Naive thymus-derived CD8-positive, alpha-beta T cell (primary cell): ENCODE measurements around the gene MLXIP. TPM values are rescaled to one million over a fixed set of nuclear protein-coding genes. Genes with fewer than 3 reads are reported as not detected.
A peak's percentile ranks its signal among the peaks of the same experiment; 100 is the strongest.

Experiments used
- ATAC-seq, 2 donors: fragments of 150-1000 bp; cut with Tn5 transposase in 1 of 2; sonication (Bioruptor Pico), chemical (Tn5 transposase) in 1 of 2; 1 replicate in 1 of 2; 2 replicates in 1 of 2; pipeline ENCODE4 v1.10.0; 2021; ENCODE audit warnings: mild to moderate bottlenecking in 2 of 2, moderate library complexity in 2 of 2
- POLR2A ChIA-PET: fragments of 350-600 bp; sonication (Branson Sonifier 250); formaldehyde crosslinking; loops from one replicate; lab custom pipeline; 2021; ENCODE audit warnings: antibody characterized with exemption; lab: Charles Lee
- DNase-seq, 10 donors: peaks; one replicate each; pipeline versions ENCODE4 v3.0.0 to v3.0.0-alpha.2; 2020 to 2022
- H3K27ac Mint-ChIP-seq, 10 donors: one replicate each; pipeline ENCODE4 v1.8.0; 2020 to 2022; ENCODE audit warnings: mild to moderate bottlenecking in 10 of 10, mixed read lengths in 10 of 10, moderate library complexity in 4 of 10, inconsistent platforms in 1 of 10
- H3K27me3 Mint-ChIP-seq, 5 donors: one replicate each; pipeline ENCODE4 v1.8.0; 2021 to 2022; ENCODE audit warnings: mixed read lengths in 5 of 5
- H3K36me3 Mint-ChIP-seq, 3 donors: one replicate each; pipeline ENCODE4 v1.8.0; 2020 to 2022; ENCODE audit warnings: mixed read lengths in 3 of 3, mild to moderate bottlenecking in 2 of 3, inconsistent platforms in 1 of 3
- H3K4me1 Mint-ChIP-seq, 4 donors: one replicate each; pipeline ENCODE4 v1.8.0; 2021 to 2022; ENCODE audit warnings: mixed read lengths in 4 of 4
- H3K4me3 Mint-ChIP-seq, 10 donors: one replicate each; pipeline ENCODE4 v1.8.0; 2020 to 2022; ENCODE audit warnings: mild to moderate bottlenecking in 10 of 10, mixed read lengths in 10 of 10, moderate library complexity in 6 of 10, inconsistent platforms in 1 of 10
- H3K9me3 Mint-ChIP-seq, 9 donors: one replicate each; pipeline ENCODE4 v1.8.0; 2020 to 2022; ENCODE audit warnings: mixed read lengths in 9 of 9, mild to moderate bottlenecking in 3 of 9, inconsistent platforms in 1 of 9, moderate library complexity in 1 of 9
- polyA plus RNA-seq, 3 donors: library from polyadenylated mRNA; unstranded; fragments of 300-500 nt; fragmentation: Illumina TruSeq; gene quantifications; one replicate each; pipeline ENCODE4 v1.2.3, GENCODE V29; 2021
- total RNA-seq, 8 experiments: library from RNA in 2 of 8; stranded (reverse) in 2 of 8; gene quantifications; one replicate each; pipeline ENCODE4 v1.2.3 and lab custom pipeline; 2021 to 2026

The MLXIP gene
- total and polyA plus RNA-seq, 5 experiments from 2014 or later = 17.3 to 165 (median 43.3) TPM

DNA sequence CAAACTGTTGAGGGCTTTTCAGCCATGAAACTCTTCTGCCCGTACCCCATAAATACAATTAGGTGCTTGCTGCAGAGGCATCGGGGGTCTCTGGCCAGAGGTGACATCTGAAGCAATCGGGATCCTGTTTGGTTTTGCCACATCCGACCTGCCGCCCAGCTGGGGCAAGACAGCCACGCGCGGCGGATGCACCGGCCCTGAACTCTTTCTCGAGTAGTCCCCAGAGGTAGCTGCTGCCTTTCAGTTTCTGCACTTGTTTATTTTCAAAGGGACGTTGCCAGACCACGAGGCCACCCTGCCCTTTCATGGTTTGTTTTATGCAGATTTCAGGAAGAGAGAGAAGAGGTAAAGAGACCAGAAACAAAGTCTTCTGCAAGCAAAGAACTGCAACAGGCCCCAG lies 10.6 kb upstream of the MLXIP start:
- DNase-seq = peak in 8 of 10 donors; percentile 24 to 72 (median 50)
- Mint-ChIP-seq H3K27ac (peak overlapping the region; percentile 44 to 94 (median 81)), H3K4me1 (peaks cover 21 to 39% (median 34%) of the 10 kb centered on the region in 4 donors), H3K4me3 (peak overlapping the region; percentile 64 to 86 (median 81)), H3K27me3 (no peaks in the 10 kb centered on the region), H3K36me3 (no peaks in the 10 kb centered on the region), H3K9me3 (no peaks in the 10 kb centered on the region)
- peak; percentile 80 to 82 for ATAC-seq
- POLR2A ChIA-PET = interaction anchor here (0.8 to 4.2 kb wide), 8 partner anchors 9 to 229 kb away, joined by 3 to 30 read pairs (median 8); partner anchors contain the start of gene MLXIP

GRCh38 chr12:122072031-122072970 lies 6.3 kb upstream of the MLXIP start:
- DNase-seq = peak in 1 of 10 donors; percentile 22
- ATAC-seq = no peak
- no peaks in the 10 kb centered on the region for H3K9me3 Mint-ChIP-seq
- H3K36me3 Mint-ChIP-seq = no peaks in the 10 kb centered on the region
- no peaks in the 10 kb centered on the region for H3K27me3 Mint-ChIP-seq
- peaks cover 15 to 26% (median 22%) of the 10 kb centered on the region in 4 donors for H3K4me1 Mint-ChIP-seq
- no peak overlapping the region for H3K27ac Mint-ChIP-seq
- H3K4me3 Mint-ChIP-seq = peak overlapping the region in 1 of 10 donors; percentile 0
- POLR2A ChIA-PET = interaction anchor here (1.2 kb wide), 1 partner anchor 9 kb away, joined by 4 read pairs; no protein-coding TSS in a partner anchor

DNA sequence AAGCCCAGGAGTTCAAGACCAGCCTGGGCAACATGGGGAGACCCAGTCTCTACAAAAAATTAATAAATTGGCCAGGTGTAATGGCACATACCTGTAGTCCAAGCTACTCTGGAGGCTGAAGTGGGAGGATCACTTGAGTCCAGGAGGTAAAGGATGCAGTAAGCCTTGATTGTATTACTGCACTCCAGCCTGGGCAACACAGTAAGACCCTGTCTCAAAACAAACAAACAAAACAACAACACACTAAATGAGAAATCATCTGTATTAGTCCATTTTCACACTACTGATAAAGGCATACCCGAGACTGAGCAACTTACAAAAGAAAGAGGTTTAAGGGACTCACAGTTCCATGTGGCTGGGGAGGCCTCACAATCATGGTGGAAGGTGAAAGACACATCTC lies 4.7 kb upstream of the MLXIP start:
- Mint-ChIP-seq H3K4me1 (peaks cover 5 to 16% (median 12%) of the 10 kb centered on the region in 4 donors), H3K9me3 (no peaks in the 10 kb centered on the region), H3K27me3 (no peaks in the 10 kb centered on the region), H3K4me3 (peak overlapping the region in 1 of 10 donors; percentile 63), H3K27ac (peak overlapping the region in 1 of 10 donors; percentile 10), H3K36me3 (no peaks in the 10 kb centered on the region)
- DNase-seq = peak in 1 of 10 donors; percentile 4
- POLR2A ChIA-PET = interaction anchor here (0.6 kb wide), 1 partner anchor 563 kb away, joined by 4 read pairs; no protein-coding TSS in a partner anchor
- no peak for ATAC-seq

DNA sequence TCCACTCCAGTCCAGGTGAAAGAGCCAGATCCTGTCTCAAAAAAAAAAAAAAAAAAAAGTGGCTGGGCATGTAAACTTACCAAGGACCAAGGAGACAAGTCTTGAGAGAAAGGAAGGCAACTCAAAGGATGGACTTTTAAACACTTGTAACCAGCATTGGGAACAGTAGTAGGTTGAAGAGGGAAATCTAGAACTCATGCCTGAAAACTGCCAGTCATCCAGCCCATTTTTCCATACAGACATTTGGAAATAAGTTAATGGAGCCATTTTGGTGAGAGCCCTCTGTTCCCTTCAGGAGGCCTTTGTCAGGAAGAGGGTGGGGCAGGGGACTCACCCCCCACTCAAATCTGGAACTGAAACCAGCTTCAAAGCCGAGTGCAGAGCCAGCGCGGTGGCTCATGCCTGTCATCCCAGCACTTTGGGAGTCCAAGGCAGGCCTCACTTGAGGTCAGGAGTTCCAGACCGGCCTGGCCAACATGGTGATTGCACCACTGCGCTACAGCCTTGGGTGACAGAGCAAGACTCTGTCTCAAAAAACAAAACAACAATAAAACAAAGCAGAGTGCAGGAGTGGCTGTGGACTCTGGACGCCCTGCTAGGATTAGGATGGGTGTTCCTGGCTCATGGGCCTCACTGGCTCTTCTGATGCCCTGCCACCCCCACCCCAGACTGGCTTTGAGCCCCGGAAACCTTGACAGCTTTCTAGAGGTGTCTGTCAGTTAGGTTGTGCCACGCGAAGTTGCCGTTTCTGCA lies 1.6 kb upstream of the MLXIP start:
- Mint-ChIP-seq H3K27me3 (no peaks in the 10 kb centered on the region), H3K27ac (peak overlapping the region in 2 of 10 donors; percentile 23 to 46), H3K9me3 (no peaks in the 10 kb centered on the region), H3K36me3 (peaks cover 2 to 13% (median 3%) of the 10 kb centered on the region in 3 donors), H3K4me1 (peaks cover 16 to 34% (median 20%) of the 10 kb centered on the region in 4 donors), H3K4me3 (peak overlapping the region; percentile 16 to 91 (median 82))
- no peak for ATAC-seq
- POLR2A ChIA-PET = interaction anchor here (1.1 to 4.4 kb wide), 4 partner anchors 8 to 46 kb away, joined by 3 to 37 read pairs (median 19); no protein-coding TSS in a partner anchor
- DNase-seq = peak in 1 of 10 donors; percentile 21

- Mint-ChIP-seq H3K4me1 (peaks cover 28 to 56% (median 41%) of the 10 kb centered on the region in 4 donors), H3K9me3 (no peaks in the 10 kb centered on the region), H3K36me3 (peaks cover 2 to 13% (median 9%) of the 10 kb centered on the region in 3 donors), H3K27ac (peak overlapping the region in 6 of 10 donors; percentile 84 to 97 (median 94)), H3K27me3 (no peaks in the 10 kb centered on the region), H3K4me3 (peak overlapping the region in 9 of 10 donors; percentile 91 to 99 (median 98))
- DNase-seq = peak in 4 of 10 donors; percentile 31 to 64 (median 40)
- peak; percentile 16 to 20 for ATAC-seq
- POLR2A ChIA-PET = interaction anchor here (1.0 to 5.8 kb wide), 11 partner anchors 7 to 277 kb away, joined by 3 to 213 read pairs (median 6); no protein-coding TSS in a partner anchor
Measured at GRCh38 chr12:122079033-122079531, 526 bp downstream of the MLXIP start.

DNA sequence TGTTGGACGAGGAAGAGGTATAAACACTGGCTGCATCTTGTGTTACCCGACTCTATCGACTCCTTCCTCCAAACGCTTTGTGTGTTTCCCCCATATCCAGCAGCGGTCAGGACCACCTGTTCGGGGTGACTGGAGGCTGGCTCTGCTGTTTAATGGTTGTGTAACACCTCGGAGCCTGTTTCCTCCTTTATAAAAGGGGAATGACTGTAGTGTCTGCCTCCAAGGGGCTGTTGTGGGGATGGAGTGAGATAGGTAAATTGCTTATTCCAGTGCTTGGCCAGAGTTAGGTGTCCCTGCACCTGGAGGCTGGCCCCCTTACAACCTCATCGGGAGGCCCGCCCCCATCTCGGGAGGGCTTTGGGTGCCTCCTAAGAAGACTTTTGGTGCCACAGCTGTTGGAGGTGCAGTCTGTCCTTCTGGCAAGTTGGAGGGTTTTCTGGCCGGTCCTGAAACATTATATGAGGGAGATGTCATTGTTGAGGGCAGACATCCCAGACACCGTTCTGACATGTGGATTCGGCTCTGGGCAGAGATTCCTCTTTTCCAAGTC lies 1.1 kb downstream of the MLXIP start:
- ATAC-seq (peak in 1 of 2 donors; percentile 5), DNase-seq (peak in 2 of 10 donors; percentile 38 to 51)
- POLR2A ChIA-PET = interaction anchor here (0.9 to 5.8 kb wide), 12 partner anchors 9 to 282 kb away, joined by 3 to 213 read pairs (median 12); no protein-coding TSS in a partner anchor
- no peaks in the 10 kb centered on the region for H3K27me3 Mint-ChIP-seq
- peaks cover 29 to 61% (median 46%) of the 10 kb centered on the region in 4 donors for H3K4me1 Mint-ChIP-seq
- peak overlapping the region in 6 of 10 donors; percentile 84 to 97 (median 94) for H3K27ac Mint-ChIP-seq
- peak overlapping the region in 9 of 10 donors; percentile 91 to 99 (median 98) for H3K4me3 Mint-ChIP-seq
- no peaks in the 10 kb centered on the region for H3K9me3 Mint-ChIP-seq
- peaks cover 5 to 13% (median 13%) of the 10 kb centered on the region in 3 donors for H3K36me3 Mint-ChIP-seq

DNA sequence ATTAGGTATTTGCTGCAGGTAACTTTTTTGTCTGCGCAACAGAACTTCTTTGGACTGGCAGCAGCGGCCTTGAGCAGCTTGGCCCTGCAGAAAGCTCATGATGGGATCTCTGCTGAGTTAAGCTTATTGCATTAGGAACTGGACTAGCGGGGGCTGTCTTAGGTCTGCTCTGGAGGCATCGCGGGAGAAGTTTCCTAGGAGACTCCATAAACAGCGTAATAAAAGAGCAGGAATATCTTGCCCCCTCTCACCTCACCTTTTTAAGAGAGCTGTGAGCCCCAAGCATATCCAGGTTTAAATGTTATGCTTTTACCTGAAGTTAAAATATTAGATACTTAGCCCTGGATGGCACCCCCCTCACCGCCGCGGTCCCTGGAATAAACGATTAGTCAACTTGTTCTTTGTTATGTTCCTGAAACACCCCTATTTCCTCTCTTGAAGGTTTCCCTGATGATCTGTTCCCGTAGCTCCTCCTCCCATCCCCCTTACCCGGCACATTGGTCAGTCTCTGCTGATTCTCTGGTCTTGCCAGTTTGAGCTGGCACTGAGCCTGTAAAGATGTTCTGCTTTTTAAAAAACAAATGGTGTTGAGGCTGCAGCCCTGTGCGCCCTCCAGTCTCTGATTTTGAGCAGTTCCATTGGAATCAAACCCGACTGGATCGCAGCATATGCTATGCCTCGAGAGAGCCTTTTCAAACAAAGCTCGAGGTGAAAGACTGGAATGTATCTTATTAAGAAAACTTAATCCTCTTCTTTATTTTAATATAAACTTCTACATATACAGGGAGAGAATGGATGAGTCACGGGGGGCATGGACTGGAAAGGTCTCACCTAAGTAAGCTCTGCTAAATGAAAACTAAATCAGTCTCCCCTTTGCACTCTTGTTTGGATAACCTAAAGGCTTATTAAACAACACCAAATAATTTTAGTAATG lies 1.9 kb downstream of the MLXIP start:
- peak in 1 of 10 donors; percentile 54 for DNase-seq
- Mint-ChIP-seq H3K36me3 (peaks cover 7 to 18% (median 13%) of the 10 kb centered on the region in 3 donors), H3K4me1 (peaks cover 28 to 69% (median 52%) of the 10 kb centered on the region in 4 donors), H3K27me3 (no peaks in the 10 kb centered on the region), H3K27ac (peak overlapping the region in 6 of 10 donors; percentile 84 to 97 (median 94)), H3K4me3 (peak overlapping the region in 9 of 10 donors; percentile 91 to 99 (median 98)), H3K9me3 (no peaks in the 10 kb centered on the region)
- no peak for ATAC-seq
- POLR2A ChIA-PET = interaction anchor here (0.9 to 5.8 kb wide), 11 partner anchors 8 to 282 kb away, joined by 3 to 213 read pairs (median 10); no protein-coding TSS in a partner anchor

- ATAC-seq = no peak
- POLR2A ChIA-PET = interaction anchor here (0.7 to 5.8 kb wide), 14 partner anchors 8 to 283 kb away, joined by 3 to 213 read pairs (median 5); no protein-coding TSS in a partner anchor
- H3K27me3 Mint-ChIP-seq = no peaks in the 10 kb centered on the region
- peak overlapping the region in 6 of 10 donors; percentile 84 to 97 (median 94) for H3K27ac Mint-ChIP-seq
- peaks cover 12 to 20% (median 13%) of the 10 kb centered on the region in 3 donors for H3K36me3 Mint-ChIP-seq
- peak overlapping the region in 9 of 10 donors; percentile 91 to 99 (median 98) for H3K4me3 Mint-ChIP-seq
- no peaks in the 10 kb centered on the region for H3K9me3 Mint-ChIP-seq
- H3K4me1 Mint-ChIP-seq = peaks cover 31 to 77% (median 59%) of the 10 kb centered on the region in 4 donors
- peak in 1 of 10 donors; percentile 36 for DNase-seq
Measured at GRCh38 chr12:122081083-122081696, 2.6 kb downstream of the MLXIP start.

GRCh38 chr12:122081697-122082221 lies 3.2 kb downstream of the MLXIP start:
- Mint-ChIP-seq H3K4me1 (peaks cover 33 to 80% (median 63%) of the 10 kb centered on the region in 4 donors), H3K9me3 (no peaks in the 10 kb centered on the region), H3K4me3 (peak overlapping the region in 9 of 10 donors; percentile 91 to 99 (median 98)), H3K27me3 (no peaks in the 10 kb centered on the region), H3K36me3 (peaks cover 12 to 20% (median 13%) of the 10 kb centered on the region in 3 donors), H3K27ac (peak overlapping the region in 6 of 10 donors; percentile 84 to 97 (median 94))
- POLR2A ChIA-PET = interaction anchor here (0.7 to 5.8 kb wide), 10 partner anchors 10 to 280 kb away, joined by 3 to 213 read pairs (median 8); no protein-coding TSS in a partner anchor
- DNase-seq = peak in 4 of 10 donors; percentile 34 to 64 (median 59)
- peak; percentile 24 to 27 for ATAC-seq
